Esophagus squamous epithelium (tissue), 4 donors: Measurements from ENCODE around the gene LAPTM4A.
A peak's percentile ranks its signal among the peaks of the same experiment; 100 is the strongest.

ENCODE experiments used
- POLR2A ChIP-seq, 4 donors: fragments of 450-650 bp; IDR thresholded peaks; one replicate each; pipeline ENCODE4 v1.6.1; 2017; ENCODE audit warnings: antibody characterized with exemption in 4 of 4, mild to moderate bottlenecking in 4 of 4, moderate library complexity in 3 of 4
- TF ChIP-seq, protein P1 (sequence below), 6 experiments: fragments of 450-650 bp in 4 of 6; fragments of 200-600 bp in 2 of 6; sonication (generic) in 2 of 6; IDR thresholded peaks; one replicate each; pipeline ENCODE4 v1.5.1; 2016 to 2019; ENCODE audit warnings: antibody characterized with exemption in 6 of 6, mild to moderate bottlenecking in 4 of 6, moderate library complexity in 4 of 6

DNA sequence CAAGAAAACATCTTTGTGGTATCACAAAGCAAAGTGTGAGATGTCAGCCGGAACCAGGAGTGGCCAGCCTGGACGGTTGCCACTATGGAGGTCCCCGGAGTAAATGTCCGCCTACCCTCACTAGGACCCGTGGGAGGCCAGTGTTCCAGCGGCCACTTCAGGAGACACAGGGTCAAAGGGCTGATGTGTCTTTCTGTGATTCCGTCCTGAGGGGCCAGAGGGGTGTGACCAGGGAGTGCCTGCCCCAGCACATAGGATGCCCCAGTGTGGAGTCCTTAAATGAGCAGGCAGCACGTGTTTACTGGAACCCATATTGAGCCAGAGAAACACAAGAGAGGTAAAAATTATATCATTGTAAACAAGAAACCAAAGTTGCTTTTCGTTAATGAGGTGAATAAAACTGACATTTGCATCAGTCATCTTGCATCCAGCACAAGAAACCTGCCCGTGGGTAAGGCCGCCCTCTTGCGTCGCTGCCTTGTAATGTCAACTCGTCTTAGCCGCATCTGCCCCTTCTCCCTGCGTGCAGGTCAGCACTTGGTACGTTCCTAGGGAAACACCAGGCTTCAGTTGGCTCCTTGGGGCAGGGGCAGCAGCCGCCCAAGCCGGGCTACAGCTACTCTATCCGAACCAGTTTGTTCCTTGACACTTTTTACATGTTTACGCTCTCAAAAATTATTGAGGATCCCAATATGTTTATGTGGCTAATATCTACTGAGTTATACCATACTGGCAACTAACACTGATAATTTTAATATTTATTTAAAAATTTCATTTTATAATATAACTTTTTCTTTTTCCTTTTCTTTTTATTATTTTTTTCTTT, 46.7 kb upstream of the LAPTM4A start:
- TF ChIP-seq, protein P1, sequence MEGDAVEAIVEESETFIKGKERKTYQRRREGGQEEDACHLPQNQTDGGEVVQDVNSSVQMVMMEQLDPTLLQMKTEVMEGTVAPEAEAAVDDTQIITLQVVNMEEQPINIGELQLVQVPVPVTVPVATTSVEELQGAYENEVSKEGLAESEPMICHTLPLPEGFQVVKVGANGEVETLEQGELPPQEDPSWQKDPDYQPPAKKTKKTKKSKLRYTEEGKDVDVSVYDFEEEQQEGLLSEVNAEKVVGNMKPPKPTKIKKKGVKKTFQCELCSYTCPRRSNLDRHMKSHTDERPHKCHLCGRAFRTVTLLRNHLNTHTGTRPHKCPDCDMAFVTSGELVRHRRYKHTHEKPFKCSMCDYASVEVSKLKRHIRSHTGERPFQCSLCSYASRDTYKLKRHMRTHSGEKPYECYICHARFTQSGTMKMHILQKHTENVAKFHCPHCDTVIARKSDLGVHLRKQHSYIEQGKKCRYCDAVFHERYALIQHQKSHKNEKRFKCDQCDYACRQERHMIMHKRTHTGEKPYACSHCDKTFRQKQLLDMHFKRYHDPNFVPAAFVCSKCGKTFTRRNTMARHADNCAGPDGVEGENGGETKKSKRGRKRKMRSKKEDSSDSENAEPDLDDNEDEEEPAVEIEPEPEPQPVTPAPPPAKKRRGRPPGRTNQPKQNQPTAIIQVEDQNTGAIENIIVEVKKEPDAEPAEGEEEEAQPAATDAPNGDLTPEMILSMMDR (IDR thresholded peaks at IDR 0.05), result peak; percentile 76 to 94 (median 87)
- TF ChIP-seq POLR2A (IDR thresholded peaks at IDR 0.05), result no peak
